BE2C (cell line): Measurements from ENCODE around the gene PGGHG.

Experiments
- DNase-seq: peaks from one replicate; pipeline ENCODE4 v3.0.0-alpha.2; 2020
- H3K27me3 ChIP-seq: fragments of 250-450 bp; sonication (Bioruptor Pico); 2 replicates; pipeline ENCODE4 v1.5.1; 2020; ENCODE audit warnings: mild to moderate bottlenecking
- H3K36me3 ChIP-seq: fragments of 250-450 bp; sonication (Bioruptor Pico); 2 replicates; pipeline ENCODE4 v1.5.1; 2020; ENCODE audit warnings: mild to moderate bottlenecking
- H3K4me1 ChIP-seq: fragments of 250-450 bp; sonication (Bioruptor Pico); 2 replicates; pipeline ENCODE4 v1.5.1; 2020
- H3K4me3 ChIP-seq: 2 replicates; pipeline ENCODE4 v1.5.1; 2011; ENCODE audit warnings: low read depth, low read length
- H3K9me3 ChIP-seq: fragments of 250-450 bp; sonication (Bioruptor Pico); 2 replicates; pipeline ENCODE4 v1.5.1; 2020
- CTCF ChIP-seq: IDR thresholded peaks from 2 replicates; pipeline ENCODE4 v1.5.1; 2012; ENCODE audit warnings: mild to moderate bottlenecking, low read depth, low read length

Gene PGGHG

GRCh38 chr11:295351-296170, 6.6 kb downstream of the PGGHG start:
- no peaks in the 10 kb centered on the region for H3K4me1 ChIP-seq
- H3K4me3 ChIP-seq = no peak overlapping the region
- H3K36me3 ChIP-seq = no peaks in the 10 kb centered on the region
- no peak for DNase-seq
- peaks cover 4% of the 10 kb centered on the region; the same call in 1 of the 2 replicates for H3K27me3 ChIP-seq
- no peaks in the 10 kb centered on the region for H3K9me3 ChIP-seq
- TF ChIP-seq CTCF = no peak

GRCh38 chr11:296171-297050, 7.5 kb downstream of the PGGHG start:
- Histone ChIP-seq H3K4me1 (no peaks in the 10 kb centered on the region), H3K9me3 (no peaks in the 10 kb centered on the region), H3K36me3 (no peaks in the 10 kb centered on the region), H3K27me3 (peaks cover 4% of the 10 kb centered on the region; the same call in 1 of the 2 replicates), H3K4me3 (no peak overlapping the region)
- no peak for TF ChIP-seq CTCF
- no peak for DNase-seq

DNA sequence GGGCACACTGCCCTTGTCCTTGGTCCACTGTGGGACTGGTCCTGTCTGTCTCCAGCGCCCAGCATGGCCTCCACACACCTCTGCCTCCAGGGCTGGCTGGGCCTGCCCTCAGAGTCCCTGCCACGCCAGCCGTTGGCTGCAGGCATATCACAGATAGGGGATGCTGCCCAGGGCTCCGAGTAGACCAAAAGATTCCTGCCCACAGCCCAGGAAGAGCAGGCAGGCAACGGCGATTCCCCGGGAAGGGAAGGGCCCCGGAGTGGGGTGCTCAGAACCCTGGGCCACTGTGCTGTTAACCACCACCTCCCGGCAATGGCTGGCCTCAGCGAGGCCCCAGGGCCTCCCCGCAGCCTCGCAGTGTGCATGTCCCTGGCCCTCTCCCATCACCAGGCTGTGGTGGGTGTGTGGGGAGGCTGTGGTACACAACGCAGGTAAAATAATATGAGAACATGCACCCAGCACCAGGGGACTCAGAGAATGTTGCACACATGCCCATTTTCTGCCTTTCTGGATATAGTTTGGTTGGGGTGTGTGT, 8.2 kb downstream of the PGGHG start:
- no peak for TF ChIP-seq CTCF
- Histone ChIP-seq H3K36me3 (no peaks in the 10 kb centered on the region), H3K4me3 (no peak overlapping the region), H3K9me3 (no peaks in the 10 kb centered on the region), H3K27me3 (peaks cover 4% of the 10 kb centered on the region; the same call in 1 of the 2 replicates), H3K4me1 (no peaks in the 10 kb centered on the region)
- DNase-seq = no peak

DNA sequence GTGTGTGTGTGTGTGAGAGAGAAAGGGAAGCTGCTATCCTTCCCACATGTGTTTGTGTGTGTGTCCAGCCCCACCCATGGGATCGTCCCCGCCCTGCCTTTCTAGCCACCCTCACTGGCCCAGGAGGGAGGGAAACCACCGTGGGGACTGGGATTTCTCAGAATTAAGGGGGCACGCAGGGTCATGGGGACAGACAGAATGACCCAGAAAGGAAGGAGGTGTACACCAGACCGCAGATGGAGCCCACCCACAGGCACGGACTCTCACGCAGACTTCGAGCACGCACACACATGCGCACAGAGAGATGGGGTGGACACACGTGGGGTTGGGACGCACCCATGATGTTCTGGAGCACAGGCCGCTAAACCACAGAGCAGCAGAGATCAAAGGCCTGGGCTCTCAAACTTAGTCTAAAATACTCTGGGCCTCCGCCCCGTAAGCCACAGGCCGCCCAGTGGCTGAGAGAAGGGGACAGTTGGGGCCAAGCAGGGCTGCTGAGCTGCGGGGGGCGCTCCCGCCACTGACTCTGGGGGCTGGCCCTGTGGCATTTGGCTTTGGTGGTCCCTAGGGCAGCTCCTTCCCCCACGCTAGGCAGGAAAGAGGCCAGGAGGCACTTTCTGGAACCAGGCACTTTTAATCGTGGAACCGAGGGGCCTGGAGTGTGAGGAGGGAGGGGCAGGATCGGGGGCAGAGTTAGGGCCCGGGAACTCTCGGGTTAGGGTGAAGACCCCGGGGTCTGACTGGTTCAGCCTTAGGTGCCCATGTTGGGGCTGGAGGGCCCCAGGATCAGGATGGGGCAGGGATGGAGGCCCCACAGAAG, 8.9 kb downstream of the PGGHG start:
- no peak overlapping the region for H3K4me3 ChIP-seq
- no peak for DNase-seq
- no peaks in the 10 kb centered on the region for H3K9me3 ChIP-seq
- no peaks in the 10 kb centered on the region for H3K36me3 ChIP-seq
- no peaks in the 10 kb centered on the region for H3K4me1 ChIP-seq
- peaks cover 4% of the 10 kb centered on the region; the same call in 1 of the 2 replicates for H3K27me3 ChIP-seq
- TF ChIP-seq CTCF = no peak

DNA sequence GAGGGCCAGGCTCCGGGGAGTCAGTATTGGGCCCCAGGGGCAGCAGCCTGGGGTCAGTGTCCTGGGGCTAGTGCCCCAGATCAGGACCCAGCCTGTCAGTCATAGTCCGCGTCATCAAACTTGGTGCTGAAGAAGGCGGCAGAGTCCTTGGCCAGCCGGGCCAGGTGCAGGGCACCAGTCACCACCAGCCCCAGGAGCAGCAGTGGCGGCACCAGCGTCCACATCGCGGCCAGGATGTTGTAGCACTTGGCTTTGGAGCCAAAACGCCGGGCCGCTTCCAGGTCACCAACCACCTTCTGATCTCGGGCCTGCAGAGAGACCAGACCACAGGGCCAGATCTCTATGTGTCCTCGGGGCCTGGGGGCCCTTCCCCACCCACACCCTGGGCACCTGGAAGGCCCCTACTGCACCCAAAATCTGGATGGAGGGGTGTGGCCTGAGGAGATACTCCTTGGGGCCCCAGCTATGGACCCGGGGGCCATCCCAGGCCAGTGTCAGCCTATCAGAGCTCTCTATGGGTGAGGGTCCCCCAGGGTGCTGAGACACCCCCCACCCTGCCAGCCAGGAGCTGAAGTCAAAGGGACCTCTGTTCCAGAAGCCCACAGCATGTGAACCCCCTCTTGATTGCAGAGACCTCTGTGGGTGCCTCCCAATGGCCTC, 9.6 kb downstream of the PGGHG start:
- no peaks in the 10 kb centered on the region for H3K4me1 ChIP-seq
- H3K9me3 ChIP-seq = no peaks in the 10 kb centered on the region
- H3K4me3 ChIP-seq = no peak overlapping the region
- no peak for DNase-seq
- TF ChIP-seq CTCF = no peak
- no peaks in the 10 kb centered on the region for H3K36me3 ChIP-seq
- H3K27me3 ChIP-seq = peaks cover 4% of the 10 kb centered on the region; the same call in 1 of the 2 replicates
